ENCODE data around the gene FCRL3.

- no peak for TF ChIP-seq POLR2A (IDR thresholded peaks at IDR 0.05)
- TF ChIP-seq CTCF (IDR thresholded peaks at IDR 0.05): no peak
Observed at GRCh38 chr1:157628773-157629172, 71.8 kb downstream of the FCRL3 start.

Measured in thyroid gland (tissue), 4 donors.